Activated naive CD4-positive, alpha-beta T cell treated with anti-CD3 and anti-CD28 coated beads, Interleukin-2, amount 50 U/mL, for 72 hours (primary cell): ENCODE measurements around the gene HECTD4. TPM values are rescaled to one million over a fixed set of nuclear protein-coding genes. Genes with fewer than 3 reads are reported as not detected.

Experiments used
- ATAC-seq, 2 donors: fragments of 150-1000 bp; cut with Tn5 transposase; 2 replicates each; pipeline ENCODE4 v1.10.0; 2021; ENCODE audit warnings: mild to moderate bottlenecking in 2 of 2, moderate library complexity in 2 of 2
- DNase-seq, 2 donors: peaks; one replicate each; pipeline ENCODE4 v3.0.0; 2021 to 2022; ENCODE audit warnings: low spot score in 2 of 2
- H3K27ac Mint-ChIP-seq, 2 donors: one replicate each; pipeline ENCODE4 v1.8.0; 2022; ENCODE audit warnings: mild to moderate bottlenecking in 2 of 2, mixed read lengths in 2 of 2
- H3K36me3 Mint-ChIP-seq, 2 donors: one replicate each; pipeline ENCODE4 v1.8.0; 2022; ENCODE audit warnings: mixed read lengths in 2 of 2
- H3K9me3 Mint-ChIP-seq, 2 donors: one replicate each; pipeline ENCODE4 v1.8.0; 2022; ENCODE audit warnings: mixed read lengths in 2 of 2
- total RNA-seq, 2 donors: library from RNA; stranded (reverse); gene quantifications; one replicate each; pipeline ENCODE4 v1.2.3, GENCODE V29; 2022

The HECTD4 gene
- total RNA-seq, 2 donors from 2014 or later, result 26.7 to 31.0 TPM

DNA sequence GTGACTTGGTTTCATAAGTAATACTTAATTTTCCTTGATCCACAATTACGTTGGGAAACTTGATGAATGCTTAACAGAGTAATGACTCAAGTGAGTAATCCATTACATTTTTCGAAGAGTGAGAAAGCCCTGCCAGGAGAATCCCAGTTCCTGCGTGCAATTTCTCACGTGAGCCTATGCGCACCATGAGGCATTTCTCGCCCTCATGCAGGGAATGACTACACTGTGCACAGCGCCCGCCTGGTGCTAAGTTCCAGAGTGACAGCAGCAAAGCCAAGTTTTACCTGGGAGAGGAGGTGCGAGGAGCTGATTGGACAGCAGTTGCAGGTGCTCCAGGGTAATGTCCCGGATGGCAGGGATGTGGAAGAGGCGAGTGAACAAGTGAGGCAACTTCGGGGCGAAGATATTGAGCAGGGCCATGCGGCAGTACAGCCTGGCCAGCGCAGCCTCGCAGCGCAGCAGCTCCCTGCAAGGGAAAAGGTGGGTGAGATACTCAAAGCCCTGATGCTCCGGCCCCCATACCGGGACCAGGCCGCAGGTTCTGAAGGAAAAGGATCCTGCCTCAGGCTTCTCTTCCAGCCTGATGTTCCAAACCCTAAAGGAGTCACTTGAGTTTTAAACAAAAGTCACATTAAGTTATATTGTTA is 187.5 kb downstream of the HECTD4 start:
- no peaks in the 10 kb centered on the region for H3K36me3 Mint-ChIP-seq
- H3K9me3 Mint-ChIP-seq, result no peaks in the 10 kb centered on the region
- no peak for ATAC-seq
- H3K27ac Mint-ChIP-seq, result no peak overlapping the region
- DNase-seq, result no peak

- Mint-ChIP-seq H3K36me3 (no peaks in the 10 kb centered on the region), H3K27ac (no peak overlapping the region), H3K9me3 (no peaks in the 10 kb centered on the region)
- DNase-seq (no peak), ATAC-seq (no peak)
These were observed 189.8 kb downstream of the HECTD4 start for GRCh38 chr12:112192475-112192874.

GRCh38 chr12:112191840-112192321 is 190.3 kb downstream of the HECTD4 start:
- Mint-ChIP-seq H3K36me3 (no peaks in the 10 kb centered on the region), H3K27ac (peak overlapping the region; percentile 50 to 87), H3K9me3 (no peaks in the 10 kb centered on the region)
- DNase-seq (no peak), ATAC-seq (no peak)

GRCh38 chr12:112191201-112191600 is 191.0 kb downstream of the HECTD4 start:
- no peak for ATAC-seq
- DNase-seq, result no peak
- Mint-ChIP-seq H3K27ac (peak overlapping the region; percentile 50 to 87), H3K36me3 (no peaks in the 10 kb centered on the region), H3K9me3 (no peaks in the 10 kb centered on the region)

- ATAC-seq (no peak), DNase-seq (no peak)
- Mint-ChIP-seq H3K27ac (no peak overlapping the region), H3K36me3 (no peaks in the 10 kb centered on the region), H3K9me3 (no peaks in the 10 kb centered on the region)
These were observed 191.8 kb downstream of the HECTD4 start for GRCh38 chr12:112190231-112191025.

DNA sequence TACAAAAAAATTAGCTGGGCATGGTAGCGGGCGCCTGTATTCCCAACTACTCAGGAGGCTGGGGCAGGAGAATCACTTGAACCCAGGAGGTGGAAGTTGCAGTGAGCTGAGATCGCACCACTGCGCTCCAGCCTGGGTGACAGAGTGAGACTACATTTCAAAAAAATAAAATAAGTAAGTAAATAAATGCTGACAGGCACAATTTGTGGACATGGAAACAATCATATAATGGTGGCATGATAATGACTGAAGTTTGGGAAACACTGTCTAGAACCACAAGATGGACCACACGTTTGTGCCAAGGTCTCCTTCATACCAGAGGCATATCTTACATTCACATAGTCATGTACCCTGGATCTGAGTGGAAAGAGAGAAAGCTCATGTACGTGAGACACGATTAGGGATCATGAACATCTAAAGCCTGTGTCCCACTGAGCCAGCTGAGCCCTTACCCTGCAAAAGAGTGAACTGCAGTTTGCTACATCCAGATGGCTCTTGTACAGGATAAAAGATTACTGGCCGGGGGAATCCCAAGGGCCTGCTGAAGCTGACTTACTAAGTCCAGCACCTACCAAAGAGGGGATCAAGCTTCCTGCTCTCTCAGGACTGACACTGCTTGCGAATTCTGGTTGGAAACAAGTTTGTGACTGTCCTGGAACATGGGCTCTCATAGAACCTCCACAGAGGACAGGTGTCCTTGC is 194.0 kb downstream of the HECTD4 start:
- Mint-ChIP-seq H3K27ac (no peak overlapping the region), H3K9me3 (no peaks in the 10 kb centered on the region), H3K36me3 (no peaks in the 10 kb centered on the region)
- ATAC-seq, result no peak
- no peak for DNase-seq

GRCh38 chr12:112185093-112185923 is 196.9 kb downstream of the HECTD4 start:
- ATAC-seq, result no peak
- DNase-seq, result no peak
- Mint-ChIP-seq H3K36me3 (peaks cover 0 to 3% of the 10 kb centered on the region in 2 donors), H3K27ac (peak overlapping the region in 1 of 2 donors; percentile 57), H3K9me3 (no peaks in the 10 kb centered on the region)

GRCh38 chr12:112184056-112184887 is 198.0 kb downstream of the HECTD4 start:
- Mint-ChIP-seq H3K27ac (peak overlapping the region; percentile 55 to 57), H3K9me3 (no peaks in the 10 kb centered on the region), H3K36me3 (peaks cover 0 to 4% of the 10 kb centered on the region in 2 donors)
- DNase-seq (no peak), ATAC-seq (no peak)

- Mint-ChIP-seq H3K36me3 (peaks cover 0 to 4% of the 10 kb centered on the region in 2 donors), H3K27ac (peak overlapping the region; percentile 51 to 55), H3K9me3 (no peaks in the 10 kb centered on the region)
- peak in 1 of 2 donors; percentile 68 for DNase-seq
- peak; percentile 86 to 91 for ATAC-seq
These were observed 198.8 kb downstream of the HECTD4 start for GRCh38 chr12:112183141-112184021.

- no peak for DNase-seq
- peaks cover 0 to 4% of the 10 kb centered on the region in 2 donors for H3K36me3 Mint-ChIP-seq
- no peak for ATAC-seq
- H3K27ac Mint-ChIP-seq, result peak overlapping the region in 1 of 2 donors; percentile 51
- no peaks in the 10 kb centered on the region for H3K9me3 Mint-ChIP-seq
These were observed 199.7 kb downstream of the HECTD4 start for GRCh38 chr12:112182499-112182898.

DNA sequence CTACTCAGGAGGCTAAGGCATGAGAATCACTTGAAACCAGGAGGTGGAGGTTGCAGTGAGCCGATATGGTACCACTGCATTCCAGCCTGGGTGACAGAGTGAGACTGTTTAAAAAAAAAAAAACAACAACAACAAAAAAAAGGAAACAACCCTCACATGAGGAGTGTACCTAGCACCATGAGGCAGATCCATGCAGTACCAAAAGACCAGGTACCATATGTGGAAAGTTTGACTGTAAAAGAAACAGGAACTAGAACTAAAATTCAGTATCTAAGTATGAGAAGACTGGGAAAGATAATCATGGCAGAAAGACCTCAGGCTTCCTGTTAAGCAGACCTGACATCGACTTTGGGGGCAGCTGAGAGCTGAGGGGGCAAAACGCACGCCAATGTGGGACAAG is 201.8 kb downstream of the HECTD4 start:
- ATAC-seq (no peak), DNase-seq (no peak)
- Mint-ChIP-seq H3K36me3 (peaks cover 0 to 4% of the 10 kb centered on the region in 2 donors), H3K27ac (peak overlapping the region; percentile 54 to 89), H3K9me3 (no peaks in the 10 kb centered on the region)

DNA sequence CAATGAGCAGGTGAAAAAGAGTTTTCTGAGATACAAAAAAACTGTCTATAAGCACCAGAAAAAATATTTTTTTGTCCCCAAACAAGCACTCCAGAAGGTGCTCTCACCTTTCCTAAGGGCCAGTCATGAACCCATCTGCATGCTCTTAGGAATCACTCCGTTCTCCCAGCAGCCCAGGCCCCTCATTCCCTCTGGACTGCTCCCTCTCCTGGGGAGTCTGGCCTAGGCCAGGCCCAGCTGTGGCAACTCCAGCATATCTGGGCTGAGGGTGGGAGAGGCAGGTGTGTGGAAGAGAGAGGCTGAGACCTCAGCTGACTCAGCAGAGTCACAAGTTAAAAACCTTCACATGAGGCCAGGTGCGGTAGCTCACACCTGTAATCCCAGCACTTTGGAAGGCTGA is 202.3 kb downstream of the HECTD4 start:
- ATAC-seq, result no peak
- Mint-ChIP-seq H3K9me3 (no peaks in the 10 kb centered on the region), H3K27ac (peak overlapping the region; percentile 54 to 89), H3K36me3 (peaks cover 4% of the 10 kb centered on the region in 2 donors)
- DNase-seq, result no peak

- Mint-ChIP-seq H3K9me3 (no peaks in the 10 kb centered on the region), H3K36me3 (peaks cover 4% of the 10 kb centered on the region in 2 donors), H3K27ac (peak overlapping the region in 1 of 2 donors; percentile 44)
- DNase-seq, result no peak
- no peak for ATAC-seq
These were observed 202.9 kb downstream of the HECTD4 start for GRCh38 chr12:112179341-112179740.

DNA sequence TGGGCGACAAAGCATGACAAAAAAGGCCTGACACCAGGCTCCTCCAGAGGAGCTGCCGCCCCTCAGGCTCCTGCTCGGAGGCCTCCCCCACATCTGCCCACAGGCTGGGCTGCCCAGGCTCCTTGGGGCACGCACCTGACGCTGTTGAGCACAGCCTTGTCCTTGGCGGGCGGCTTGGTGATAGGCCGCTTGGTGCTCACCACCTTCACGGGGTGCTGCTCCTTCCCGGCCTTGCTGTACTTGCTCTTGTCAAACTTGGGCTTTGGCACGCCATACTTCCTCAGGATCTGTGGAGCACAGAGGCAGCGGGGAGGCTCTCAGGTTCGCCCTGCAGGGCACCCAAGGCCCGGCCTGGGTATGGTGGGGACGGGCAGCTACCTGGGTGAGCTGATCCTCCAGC is 203.4 kb downstream of the HECTD4 start:
- no peak for ATAC-seq
- H3K27ac Mint-ChIP-seq, result peak overlapping the region in 1 of 2 donors; percentile 44
- no peaks in the 10 kb centered on the region for H3K9me3 Mint-ChIP-seq
- no peak for DNase-seq
- H3K36me3 Mint-ChIP-seq, result peaks cover 4% of the 10 kb centered on the region in 2 donors
